ENCODE measurements around the gene XAGE3. TPM values are rescaled to one million over a fixed set of nuclear protein-coding genes. Genes with fewer than 3 reads are reported as not detected.

XAGE3 gene, protein sequence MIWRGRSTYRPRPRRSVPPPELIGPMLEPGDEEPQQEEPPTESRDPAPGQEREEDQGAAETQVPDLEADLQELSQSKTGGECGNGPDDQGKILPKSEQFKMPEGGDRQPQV
- not detected in 5 replicates for total RNA-seq (2022; extraction: Qiagen RNA extraction; ENCODE audit: low read depth)

DNA sequence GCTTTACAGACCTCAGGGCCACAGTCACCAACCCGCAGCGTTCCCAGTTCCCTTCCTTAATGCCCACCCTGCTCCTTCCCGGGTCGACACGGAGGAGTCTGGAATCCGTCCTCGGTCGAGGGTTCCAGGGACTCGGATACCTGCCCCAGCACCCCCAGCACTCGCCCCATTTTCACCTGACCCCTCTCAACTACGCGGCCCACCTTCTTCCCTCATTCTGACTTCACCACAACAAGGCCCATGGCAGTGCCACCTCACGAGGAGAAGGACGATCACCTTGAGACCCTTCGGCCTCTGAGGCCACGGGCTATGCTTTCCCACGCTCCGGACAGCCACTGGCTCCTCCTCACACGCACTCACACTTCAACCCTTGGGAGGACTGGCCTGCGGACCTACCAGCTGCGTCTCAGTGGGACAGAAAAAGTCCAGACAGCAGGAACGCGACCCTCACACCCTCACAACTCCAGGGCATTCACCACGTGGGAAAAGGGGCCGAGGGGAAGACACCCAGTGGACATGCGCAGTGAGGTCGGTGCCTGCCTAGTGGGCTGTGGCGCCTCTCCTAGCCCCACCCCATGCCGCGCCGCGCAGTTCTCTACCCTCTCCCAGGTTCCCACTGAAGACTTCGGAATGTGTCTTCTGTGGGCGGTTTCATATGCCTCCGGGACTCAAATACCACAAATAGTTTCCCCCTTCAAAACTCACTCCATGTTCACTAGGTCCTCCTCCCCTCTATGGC lies at the start of gene XAGE3:
Gene XAGE3, minus strand, starts transcription at position 474 of the 739 bp plus-strand sequence. CDS start 950 bp downstream, outside the sequence.

DNA sequence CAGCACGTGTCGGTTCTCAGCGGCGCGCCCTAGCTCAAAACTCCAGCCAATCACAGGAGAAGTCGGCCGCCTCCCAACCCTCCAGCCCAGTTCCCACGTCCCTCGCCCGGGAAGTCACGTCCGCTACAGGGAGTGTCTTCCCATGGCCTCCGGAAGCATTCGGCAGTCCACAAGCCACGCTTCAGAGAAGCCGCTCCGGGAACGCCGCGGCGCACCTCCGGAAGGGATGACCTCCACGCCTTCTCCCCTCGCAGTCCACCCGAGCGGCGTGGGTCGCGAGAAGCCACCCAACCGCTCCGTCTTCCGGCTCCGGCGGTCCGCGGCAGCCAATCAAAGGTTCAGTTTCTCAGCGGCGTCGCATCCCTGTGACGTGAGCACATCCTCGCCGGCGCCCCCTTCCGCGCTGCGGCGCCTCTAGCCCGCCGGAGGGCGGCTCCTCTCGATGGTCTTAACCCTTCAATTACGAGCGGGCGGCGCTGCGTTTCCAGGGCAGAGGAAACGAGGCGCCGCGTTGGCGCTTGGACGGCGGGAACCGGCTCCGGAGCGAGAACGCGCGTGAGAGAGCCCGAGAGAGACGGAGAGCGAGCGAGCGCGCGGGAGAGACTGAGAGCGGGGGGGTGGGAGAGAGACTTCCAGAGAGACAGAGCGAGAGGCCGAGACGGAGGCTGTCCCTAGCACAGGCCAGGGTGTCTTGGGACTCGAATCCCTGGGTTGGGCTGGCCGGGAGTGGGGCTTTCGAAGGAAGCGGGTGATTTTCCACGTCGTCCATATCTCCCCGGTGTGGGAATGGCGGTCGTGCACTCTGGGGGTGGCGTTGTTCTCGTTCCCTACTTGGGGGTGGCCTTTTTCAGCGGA lies 29.2 kb upstream of the XAGE3 start, which contains the start of gene FAM156B:
Gene FAM156B, plus strand, starts transcription at position 476 of the 855 bp plus-strand sequence. CDS start 9,896 bp downstream, outside the sequence.

Other genes starting within 250 kb of the XAGE3 start
- not detected in 5 replicates for gene SSX7, start 213.2 kb downstream of the XAGE3 start, total RNA-seq (2022; extraction: Qiagen RNA extraction; ENCODE audit: low read depth)
- not detected in 5 replicates for gene SSX2, start 160.9 kb downstream of the XAGE3 start, total RNA-seq (2022; extraction: Qiagen RNA extraction; ENCODE audit: low read depth)
- not detected in 5 replicates for gene SSX2B, start 116.8 kb downstream of the XAGE3 start, total RNA-seq (2022; extraction: Qiagen RNA extraction; ENCODE audit: low read depth)
- gene SPANXN5, start 70.7 kb downstream of the XAGE3 start, total RNA-seq (2022; extraction: Qiagen RNA extraction; ENCODE audit: low read depth): not detected in 5 replicates
- not detected in 5 replicates for gene XAGE5, start 56.8 kb downstream of the XAGE3 start, total RNA-seq (2022; extraction: Qiagen RNA extraction; ENCODE audit: low read depth)
- 7.0 to 15.7 TPM (median 12.4 TPM) in 5 replicates for gene FAM156B, start 29.2 kb upstream of the XAGE3 start, total RNA-seq (2022; extraction: Qiagen RNA extraction; ENCODE audit: low read depth)
- gene FAM156A, start 90.4 kb upstream of the XAGE3 start, total RNA-seq (2022; extraction: Qiagen RNA extraction; ENCODE audit: low read depth): 9.1 to 22.4 TPM (median 15.2 TPM) in 5 replicates
- gene GPR173, start 180.7 kb upstream of the XAGE3 start, total RNA-seq (2022; extraction: Qiagen RNA extraction; ENCODE audit: low read depth): 0.01 to 0.02 TPM in 2 of 5 replicates, not detected in the others
- gene TSPYL2, start 214.3 kb upstream of the XAGE3 start, total RNA-seq (2022; extraction: Qiagen RNA extraction; ENCODE audit: low read depth): 8.7 to 10.8 TPM (median 10.1 TPM) in 5 replicates
- 1.1 to 1.8 TPM (median 1.6 TPM) in 5 replicates for gene KANTR, start 226.1 kb upstream of the XAGE3 start, total RNA-seq (2022; extraction: Qiagen RNA extraction; ENCODE audit: low read depth)

Measured in A549 treated with DMSO at 1 μM for 4 hours (cell line).